OCI-LY3 (cell line): Measurements from ENCODE around the gene KCNH2.

Experiments used
- H2AFZ ChIP-seq: fragments of 200-600, 300-600 bp; shearing (Covaris generic); 2 replicates; pipeline ENCODE4 v1.6.0; 2014; ENCODE audit warnings: antibody characterized with exemption, low read depth, low read length
- H3K27ac ChIP-seq: fragments of 200-600, 300-600 bp; sonication (generic); 2 replicates; pipeline ENCODE4 v1.5.1; 2014; ENCODE audit warnings: mild to moderate bottlenecking, low read length, moderate library complexity, mixed read lengths
- H3K27me3 ChIP-seq: fragments of 200-600, 300-600 bp; sonication (generic); 2 replicates; pipeline ENCODE4 v1.6.1; 2014; ENCODE audit warnings: low read depth, low read length, mixed read lengths
- H3K36me3 ChIP-seq: fragments of 200-600, 300-600 bp; sonication (generic); replicated peaks from 2 replicates; pipeline ENCODE3; 2014; ENCODE audit warnings: low read depth, low read length, mixed read lengths
- H3K4me1 ChIP-seq: fragments of 300-600, 200-600 bp; sonication (generic); 2 replicates; pipeline ENCODE4 v1.6.1; 2014; ENCODE audit warnings: low read length, mixed read lengths
- H3K4me2 ChIP-seq: fragments of 200-600, 300-600 bp; sonication (generic); 2 replicates; pipeline ENCODE4 v1.6.1; 2014; ENCODE audit warnings: low read length, mixed read lengths
- H3K4me3 ChIP-seq: fragments of 300-600, 200-600 bp; sonication (generic); 2 replicates; pipeline ENCODE4 v1.5.1; 2014; ENCODE audit warnings: antibody characterized with exemption, mild to moderate bottlenecking, low read length, moderate library complexity
- H3K79me2 ChIP-seq: fragments of 300-600, 200-600 bp; shearing (Covaris generic); 2 replicates; pipeline ENCODE4 v1.6.1; 2014; ENCODE audit warnings: mild to moderate bottlenecking, low read length, mixed read lengths
- H3K9ac ChIP-seq: fragments of 300-600, 200-600 bp; shearing (Covaris generic); 2 replicates; pipeline ENCODE4 v1.6.0; 2014; ENCODE audit warnings: mild to moderate bottlenecking, low read length, moderate library complexity
- H3K9me3 ChIP-seq: fragments of 200-600, 300-600 bp; shearing (Covaris generic); 2 replicates; pipeline ENCODE4 v1.6.1; 2014; ENCODE audit warnings: low read length, mixed read lengths; ENCODE audit not compliant: insufficient read depth
- H4K20me1 ChIP-seq: fragments of 200-600, 300-600 bp; sonication (generic); 2 replicates; pipeline ENCODE4 v1.6.1; 2016; ENCODE audit warnings: low read length, mixed read lengths; ENCODE audit not compliant: insufficient read depth
- EZH2phosphoT487 ChIP-seq: fragments of 200-600 bp; shearing (Covaris generic); IDR thresholded peaks from 2 replicates; pipeline ENCODE4 v1.6.1; 2018; ENCODE audit warnings: antibody characterized with exemption, mixed run types, low read depth
- TF ChIP-seq, protein P1 (sequence below): fragments of 200-600, 300-600 bp; sonication (generic); IDR thresholded peaks from 2 replicates; pipeline ENCODE4 v1.5.1; 2014; ENCODE audit warnings: antibody characterized with exemption, low read length, low read depth

The KCNH2 gene

GRCh38 chr7:150949564-150949963, 28.6 kb downstream of the KCNH2 start:
- H3K79me2 ChIP-seq = no peaks in the 10 kb centered on the region
- TF ChIP-seq EZH2phosphoT487 = no peak
- TF ChIP-seq, protein P1, sequence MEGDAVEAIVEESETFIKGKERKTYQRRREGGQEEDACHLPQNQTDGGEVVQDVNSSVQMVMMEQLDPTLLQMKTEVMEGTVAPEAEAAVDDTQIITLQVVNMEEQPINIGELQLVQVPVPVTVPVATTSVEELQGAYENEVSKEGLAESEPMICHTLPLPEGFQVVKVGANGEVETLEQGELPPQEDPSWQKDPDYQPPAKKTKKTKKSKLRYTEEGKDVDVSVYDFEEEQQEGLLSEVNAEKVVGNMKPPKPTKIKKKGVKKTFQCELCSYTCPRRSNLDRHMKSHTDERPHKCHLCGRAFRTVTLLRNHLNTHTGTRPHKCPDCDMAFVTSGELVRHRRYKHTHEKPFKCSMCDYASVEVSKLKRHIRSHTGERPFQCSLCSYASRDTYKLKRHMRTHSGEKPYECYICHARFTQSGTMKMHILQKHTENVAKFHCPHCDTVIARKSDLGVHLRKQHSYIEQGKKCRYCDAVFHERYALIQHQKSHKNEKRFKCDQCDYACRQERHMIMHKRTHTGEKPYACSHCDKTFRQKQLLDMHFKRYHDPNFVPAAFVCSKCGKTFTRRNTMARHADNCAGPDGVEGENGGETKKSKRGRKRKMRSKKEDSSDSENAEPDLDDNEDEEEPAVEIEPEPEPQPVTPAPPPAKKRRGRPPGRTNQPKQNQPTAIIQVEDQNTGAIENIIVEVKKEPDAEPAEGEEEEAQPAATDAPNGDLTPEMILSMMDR = no peak

GRCh38 chr7:150948791-150949251, 29.3 kb downstream of the KCNH2 start:
- H3K4me3 ChIP-seq = no peak overlapping the region
- H3K9ac ChIP-seq = no peak overlapping the region
- H3K9me3 ChIP-seq = no peaks in the 10 kb centered on the region
- no peak overlapping the region for H2AFZ ChIP-seq
- no peaks in the 10 kb centered on the region for H3K36me3 ChIP-seq
- no peak overlapping the region for H3K4me2 ChIP-seq
- H3K27me3 ChIP-seq = no peaks in the 10 kb centered on the region
- H4K20me1 ChIP-seq = no peaks in the 10 kb centered on the region
- no peaks in the 10 kb centered on the region for H3K4me1 ChIP-seq
- H3K27ac ChIP-seq = no peak overlapping the region
- TF ChIP-seq EZH2phosphoT487 = no peak
- TF ChIP-seq, protein P1 = no peak
- no peaks in the 10 kb centered on the region for H3K79me2 ChIP-seq

More at GRCh38 chr7:150949564-150949963, 28.6 kb downstream of the KCNH2 start:
- H3K27ac ChIP-seq = no peak overlapping the region
- H3K36me3 ChIP-seq = no peaks in the 10 kb centered on the region
- H3K9me3 ChIP-seq = no peaks in the 10 kb centered on the region
- no peaks in the 10 kb centered on the region for H3K27me3 ChIP-seq
- H2AFZ ChIP-seq = no peak overlapping the region
- H3K4me1 ChIP-seq = no peaks in the 10 kb centered on the region
- H3K9ac ChIP-seq = no peak overlapping the region
- H4K20me1 ChIP-seq = no peaks in the 10 kb centered on the region
- H3K4me2 ChIP-seq = no peak overlapping the region
- H3K4me3 ChIP-seq = no peak overlapping the region

DNA sequence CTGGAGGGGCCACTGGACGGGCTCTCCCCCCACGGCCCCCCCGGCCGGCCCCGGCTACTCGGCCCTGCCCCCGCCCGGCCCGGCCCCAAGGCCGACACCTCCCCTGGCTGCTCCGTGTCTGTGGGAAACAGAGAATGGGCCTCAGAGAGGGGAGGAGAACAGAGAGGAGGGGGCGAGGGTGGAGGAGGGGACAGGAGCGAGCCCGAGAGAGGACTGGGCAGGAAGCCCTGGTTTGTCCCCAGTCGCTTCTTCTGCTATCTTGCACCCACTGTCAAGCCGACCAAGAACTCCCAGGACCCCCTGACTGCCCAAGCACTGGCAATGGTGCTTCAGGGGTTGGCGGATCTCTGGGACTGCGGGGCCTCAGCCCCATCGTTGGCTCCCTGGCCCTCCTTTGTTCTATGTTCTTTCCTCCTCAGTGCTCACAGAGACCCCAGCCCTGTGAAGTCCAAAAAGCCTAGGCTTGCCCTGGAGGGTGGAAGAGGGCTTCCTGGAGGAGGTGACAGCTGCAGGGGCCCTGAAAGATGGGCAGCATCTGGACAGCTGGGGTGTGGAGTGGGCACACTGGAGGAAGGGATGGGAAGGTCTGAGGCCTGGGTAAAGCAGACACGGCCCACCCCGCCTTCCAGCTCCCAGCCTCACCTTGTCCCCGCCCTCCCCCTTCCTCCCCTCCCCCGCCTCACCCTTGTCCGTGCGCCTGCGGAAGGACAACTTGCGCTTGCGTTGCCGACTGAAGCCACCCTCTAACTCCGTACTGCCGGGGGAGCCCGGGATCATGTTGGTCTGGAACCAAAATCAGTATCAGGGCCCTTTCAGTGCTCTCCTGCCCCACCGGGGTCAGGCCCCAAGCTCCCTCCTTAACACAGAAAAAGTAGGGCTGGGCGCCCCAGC, 30.1 kb downstream of the KCNH2 start:
- no peak overlapping the region for H3K9ac ChIP-seq
- no peaks in the 10 kb centered on the region for H3K4me1 ChIP-seq
- no peaks in the 10 kb centered on the region for H3K79me2 ChIP-seq
- H3K4me3 ChIP-seq = no peak overlapping the region
- H3K36me3 ChIP-seq = no peaks in the 10 kb centered on the region
- H4K20me1 ChIP-seq = no peaks in the 10 kb centered on the region
- no peak overlapping the region for H3K27ac ChIP-seq
- TF ChIP-seq, protein P1 = no peak
- no peak for TF ChIP-seq EZH2phosphoT487
- no peaks in the 10 kb centered on the region for H3K9me3 ChIP-seq
- no peak overlapping the region for H2AFZ ChIP-seq
- no peaks in the 10 kb centered on the region for H3K27me3 ChIP-seq
- H3K4me2 ChIP-seq = no peak overlapping the region

DNA sequence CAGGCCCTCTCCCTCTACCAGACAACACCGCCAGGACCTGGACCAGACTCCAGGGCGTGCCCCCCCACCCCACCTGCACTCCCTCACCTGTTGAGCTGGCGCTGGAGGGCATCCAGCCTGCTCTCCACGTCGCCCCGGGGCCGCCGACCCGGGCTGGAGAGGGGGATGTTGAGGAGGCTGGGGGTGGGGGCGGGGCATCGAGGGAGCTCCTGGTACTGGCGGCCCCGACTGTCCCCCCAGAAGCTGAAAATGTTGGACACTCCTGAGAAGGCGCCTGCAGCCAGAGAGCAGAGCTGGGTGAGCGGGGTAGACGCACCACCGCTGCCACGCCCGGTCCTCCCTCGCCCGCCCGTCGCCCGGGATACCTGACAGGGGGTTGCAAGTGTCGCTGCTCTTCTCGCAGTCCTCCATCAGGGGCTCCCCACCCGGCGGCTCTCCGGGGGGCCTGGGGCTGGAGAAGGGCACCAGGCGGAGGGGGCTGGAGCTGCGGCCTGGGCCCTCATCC, 30.8 kb downstream of the KCNH2 start:
- Histone ChIP-seq H3K4me2 (no peak overlapping the region), H3K79me2 (no peaks in the 10 kb centered on the region), H3K27me3 (no peaks in the 10 kb centered on the region), H3K4me1 (peaks cover under 1% of the 10 kb centered on the region; the same call in 1 of the 2 replicates), H3K4me3 (no peak overlapping the region), H3K27ac (no peak overlapping the region), H3K9me3 (no peaks in the 10 kb centered on the region), H4K20me1 (no peaks in the 10 kb centered on the region), H3K36me3 (no peaks in the 10 kb centered on the region), H2AFZ (no peak overlapping the region), H3K9ac (no peak overlapping the region)
- TF ChIP-seq, protein P1 = no peak
- TF ChIP-seq EZH2phosphoT487 = no peak
